ENCODE results near the gene NUDT3. TPM values are rescaled to one million over a fixed set of nuclear protein-coding genes. Genes with fewer than 3 reads are reported as not detected.

Gene NUDT3
- total RNA-seq: 13.1 and 16.1 TPM in 2 replicates

GRCh38 chr6:34392497-34393190, at the start of gene NUDT3:
Gene NUDT3, minus strand, starts transcription at chr6:34392669. Its CDS starts 307 bp downstream, at chr6:34392362.

GRCh38 chr6:34425498-34426410, 33.3 kb upstream of the NUDT3 start, which contains the start of gene RPS10:
Gene RPS10, minus strand, starts transcription at chr6:34426069. Its CDS starts 848 bp downstream, at chr6:34425221.

GRCh38 chr6:34248727-34249468, 143.6 kb downstream of the NUDT3 start, which contains the start of gene SMIM29:
Gene SMIM29, minus strand, starts transcription at chr6:34249006. Its CDS starts 1,215 bp downstream, at chr6:34247791.

GRCh38 chr6:34236443-34237315, 155.8 kb downstream of the NUDT3 start, which contains the start of gene HMGA1:
Gene HMGA1, plus strand, starts transcription at chr6:34236873. Its CDS starts 3,908 bp downstream, at chr6:34240781.

Other genes starting within 250 kb of the NUDT3 start
- 0.23 and 0.30 TPM in 2 replicates for gene GRM4, start 246.6 kb downstream of the NUDT3 start, total RNA-seq
- gene HMGA1, start 155.8 kb downstream of the NUDT3 start, total RNA-seq: 73.6 and 257 TPM in 2 replicates
- gene SMIM29, start 143.7 kb downstream of the NUDT3 start, total RNA-seq: 28.6 and 36.2 TPM in 2 replicates
- gene RPS10, start 33.4 kb upstream of the NUDT3 start, total RNA-seq: 934 and 2,972 TPM in 2 replicates
- not detected in 2 replicates for gene PACSIN1, start 73.4 kb upstream of the NUDT3 start, total RNA-seq
- not detected in 2 replicates for gene SPDEF, start 163.7 kb upstream of the NUDT3 start, total RNA-seq